K562 (cell line): ENCODE measurements around the gene ZNF48. TPM values are rescaled to one million over a fixed set of nuclear protein-coding genes. Genes with fewer than 3 reads are reported as not detected.

ENCODE experiments used
- BMI1 ChIP-seq: fragments of 150-350 bp; IDR thresholded peaks from 2 replicates; pipeline ENCODE4 v1.6.1; 2014; ENCODE audit warnings: low read length
- BRD4 ChIP-seq: fragments of 200-600 bp; sonication (generic); IDR thresholded peaks from 2 replicates; pipeline ENCODE4 v1.6.1; 2017; ENCODE audit warnings: inconsistent platforms
- CCAR2 ChIP-seq: fragments of 200-400 bp; formaldehyde crosslinking; IDR thresholded peaks from 2 replicates; pipeline ENCODE4 v1.6.1; 2017; ENCODE audit warnings: mild to moderate bottlenecking, low read depth, low read length
- CEBPB ChIP-seq: fragments of 450-650 bp; IDR thresholded peaks from 2 replicates; pipeline ENCODE4 v1.6.1; 2016; ENCODE audit warnings: missing genetic modification characterization, missing compliant biosample characterization
- EGR1 ChIP-seq: fragments of 450-650 bp; conservative IDR thresholded peaks from 2 replicates; pipeline ENCODE4 v1.6.1; 2017; ENCODE audit warnings: mild to moderate bottlenecking
- ETS1 ChIP-seq: conservative IDR thresholded peaks from 2 replicates; pipeline ENCODE4 v1.6.1; 2011; ENCODE audit warnings: low read depth, mild to moderate bottlenecking, low read length; ENCODE audit not compliant: control insufficient read depth
- MAFF ChIP-seq: IDR thresholded peaks from 2 replicates; pipeline ENCODE4 v1.6.1; 2012; ENCODE audit warnings: low read length, improper control_type of control experiment
- MITF ChIP-seq: IDR thresholded peaks from 2 replicates; pipeline ENCODE4 v1.6.1; 2014; ENCODE audit warnings: antibody characterized with exemption
- PBX2 ChIP-seq, 2 experiments: IDR thresholded peaks in 1 of 2; conservative IDR thresholded peaks in 1 of 2; 2 replicates each; pipeline ENCODE4 v1.6.1; 2016; ENCODE audit warnings: low read depth in 2 of 2, mild to moderate bottlenecking in 1 of 2, missing compliant biosample characterization in 1 of 2, missing genetic modification characterization in 1 of 2, moderate library complexity in 1 of 2
- POLR2G ChIP-seq: fragments of 200-400 bp; formaldehyde crosslinking; IDR thresholded peaks from 2 replicates; pipeline ENCODE4 v1.6.1; 2017; ENCODE audit warnings: low read depth, mild to moderate bottlenecking, antibody characterized with exemption, low read length, moderate library complexity
- RHOXF2B ChIP-seq: fragments of 250-450 bp; sonication (Bioruptor Pico); conservative IDR thresholded peaks from 2 replicates; pipeline ENCODE4 v1.5.1; 2021
- SNIP1 ChIP-seq: fragments of 450-650 bp; IDR thresholded peaks from 2 replicates; pipeline ENCODE4 v1.7.1; 2017; ENCODE audit warnings: low read depth, mild to moderate bottlenecking
- TSHZ1 ChIP-seq: fragments of 250-450 bp; sonication (Bioruptor Pico); IDR thresholded peaks from 2 replicates; pipeline ENCODE4 v1.4.0; 2020; ENCODE audit warnings: mild to moderate bottlenecking, moderate library complexity
- ZC3H8 ChIP-seq: fragments of 450-650 bp; IDR thresholded peaks from 2 replicates; pipeline ENCODE4 v1.6.1; 2017
- ZNF280B ChIP-seq: fragments of 250-450 bp; sonication (Bioruptor Pico); IDR thresholded peaks from 2 replicates; pipeline ENCODE4 v1.5.1; 2021; ENCODE audit warnings: mild to moderate bottlenecking
- ZNF707 ChIP-seq: fragments of 250-450 bp; sonication (Bioruptor Pico); conservative IDR thresholded peaks from 2 replicates; pipeline ENCODE4 v1.8.0; 2022; ENCODE audit warnings: inconsistent platforms, mild to moderate bottlenecking, moderate library complexity
- ZNF764 ChIP-seq: fragments of 250-450 bp; sonication (Bioruptor Pico); IDR thresholded peaks from 2 replicates; pipeline ENCODE4 v1.4.0; 2020; ENCODE audit warnings: low read depth, mild to moderate bottlenecking, moderate library complexity
- polyA plus RNA-seq, 8 experiments: library from polyadenylated mRNA; depleted of rRNA in 4 of 8; stranded (reverse) in 5 of 8; unstranded in 3 of 8; fragments of >200 nt; fragmentation: Nextera tagmentation in 2 of 8; fragmentation: Illumina TruSeq in 1 of 8; extraction: Ambion mirVana in 2 of 8; extraction: Trizol in 1 of 8; gene quantifications; 2 replicates each; pipeline versions ENCODE4 v1.2.1 to v1.2.3, GENCODE V29; 2011 to 2014; ENCODE audit warnings: inconsistent platforms in 1 of 8, missing spikeins in 1 of 8
- total RNA-seq, 7 experiments: library from RNA; depleted of rRNA in 6 of 7; stranded (reverse); fragments of >200 nt in 6 of 7; fragmentation: Illumina TruSeq in 2 of 7; extraction: Trizol in 2 of 7; gene quantifications; 2 replicates each; pipeline versions ENCODE4 v1.2.1 to v1.2.3, GENCODE V29; 2011 to 2021; ENCODE audit warnings: low replicate concordance in 1 of 7

The ZNF48 gene
- total and polyA plus RNA-seq, 9 of the 15 experiments (the other 6 are each of a cell fraction or from before 2014, with no cell fraction given), result 0.38 to 11.6 (median 4.7) TPM

- TF ChIP-seq ETS1 (peak; percentile 90), BMI1 (no peak), PBX2 (CRISPR knock-in tag; IDR thresholded peaks at IDR 0.05; ENCODE audit: low read depth) (no peak), PBX2 (tag; conservative IDR thresholded peaks at IDR 0.05; ENCODE audit: low read depth) (peak; percentile 44; the same call in 1 of the 2 replicates), SNIP1 (no peak), EGR1 (peak; percentile 92), POLR2G (peak; percentile 89), ZC3H8 (no peak), ZNF280B (CRISPR knock-in tag) (no peak), RHOXF2B (CRISPR knock-in tag) (no peak), CEBPB (tag) (no peak), CCAR2 (no peak), TSHZ1 (CRISPR knock-in tag) (no peak), BRD4 (peak; percentile 38; the same call in 1 of the 2 replicates), MITF (peak; percentile 60; the same call in 1 of the 2 replicates), ZNF707 (CRISPR knock-in tag) (no peak), MAFF (no peak; the same call in 1 of the 2 replicates), ZNF764 (no peak)
These were observed 39.9 kb upstream of the ZNF48 start, which contains the start of gene CD2BP2 (continued) for GRCh38 chr16:30355144-30355953.
